PC-9 (cell line): ENCODE data around the gene VAV3. TPM values are rescaled to one million over a fixed set of nuclear protein-coding genes. Genes with fewer than 3 reads are reported as not detected.

ENCODE experiments used
- BruUV-seq: library from RNA; stranded (reverse); fragments of 400-500 nt; replicated peaks from 2 replicates; lab custom pipeline; 2021; lab: Mats Ljungman, UMichigan
- CTCF ChIA-PET: fragments of 300-600 bp; sonication (Branson Sonifier 250); formaldehyde crosslinking; loops from one replicate; lab custom pipeline; 2022; ENCODE audit warnings: antibody characterized with exemption; lab: Charles Lee
- POLR2A ChIA-PET: fragments of 300-600 bp; sonication (Branson Sonifier 250); formaldehyde crosslinking; loops from one replicate; lab custom pipeline; 2022; ENCODE audit warnings: antibody characterized with exemption; ENCODE audit not compliant: unreplicated experiment; lab: Charles Lee
- DNase-seq, 2 experiments: peaks; one replicate each; pipeline versions ENCODE4 v3.0.0 to v3.0.0-alpha.2; 2015 to 2022; ENCODE audit warnings: mixed read lengths in 1 of 2
- H2AFZ ChIP-seq: fragments of 200-600 bp; sonication (generic); 2 replicates; pipeline ENCODE4 v1.8.1; 2017; ENCODE audit warnings: antibody characterized with exemption
- H3F3A ChIP-seq: fragments of 200-600 bp; sonication (generic); 2 replicates; pipeline ENCODE4 v1.8.1; 2017; ENCODE audit warnings: antibody characterized with exemption, mild to moderate bottlenecking, low read depth; ENCODE audit not compliant: insufficient read depth
- H3K27ac ChIP-seq: fragments of 200-600 bp; sonication (generic); 2 replicates; pipeline ENCODE4 v1.6.1; 2016; ENCODE audit warnings: mixed run types
- H3K27me3 ChIP-seq: fragments of 200-600 bp; sonication (generic); 2 replicates; pipeline ENCODE4 v1.6.1; 2016; ENCODE audit warnings: low read depth, mixed run types; ENCODE audit not compliant: insufficient read depth
- H3K36me3 ChIP-seq: fragments of 200-600 bp; sonication (generic); 2 replicates; pipeline ENCODE4 v1.6.1; 2016; ENCODE audit warnings: low read depth, mixed run types
- H3K4me1 ChIP-seq: fragments of 200-600 bp; sonication (generic); replicated peaks from 2 replicates; pipeline ENCODE4 v1.6.1; 2016; ENCODE audit warnings: mixed run types; ENCODE audit not compliant: insufficient read depth
- H3K4me2 ChIP-seq: fragments of 200-600 bp; sonication (generic); 2 replicates; pipeline ENCODE4 v1.6.1; 2017; ENCODE audit warnings: mixed run types
- H3K4me3 ChIP-seq: fragments of 200-600 bp; sonication (generic); 2 replicates; pipeline ENCODE4 v1.6.1; 2016; ENCODE audit warnings: mixed run types
- H3K79me2 ChIP-seq: fragments of 200-600 bp; sonication (generic); 2 replicates; pipeline ENCODE4 v1.6.1; 2017; ENCODE audit warnings: low read depth, mixed run types
- H3K9me2 ChIP-seq: fragments of 200-600 bp; sonication (generic); 2 replicates; pipeline ENCODE4 v1.8.1; 2017; ENCODE audit warnings: mild to moderate bottlenecking; ENCODE audit not compliant: insufficient read depth
- H3K9me3 ChIP-seq: fragments of 200-600 bp; sonication (generic); 2 replicates; pipeline ENCODE4 v1.8.1; 2016; ENCODE audit warnings: low read depth; ENCODE audit not compliant: insufficient read depth
- H4K20me1 ChIP-seq: fragments of 200-600 bp; sonication (generic); 2 replicates; pipeline ENCODE4 v1.8.1; 2017; ENCODE audit not compliant: insufficient read depth
- CTCF ChIP-seq: fragments of 200-600 bp; sonication (generic); conservative IDR thresholded peaks from 2 replicates; pipeline ENCODE4 v1.6.1; 2017; ENCODE audit warnings: mixed run types, antibody characterized with exemption, mild to moderate bottlenecking, moderate library complexity
- EZH2 ChIP-seq: fragments of 200-600 bp; sonication (generic); IDR thresholded peaks from 2 replicates; pipeline ENCODE4 v1.8.0; 2017; ENCODE audit warnings: antibody characterized with exemption, low read depth
- intact Hi-C: fragments of 100-400 bp; cut with micrococcal nuclease; formaldehyde crosslinking; loops from one replicate; pipeline ENCODE4 v1.10.0; 2022; ENCODE audit not compliant: unreplicated experiment
- total RNA-seq: library from RNA; stranded (reverse); gene quantifications from 2 replicates; pipeline ENCODE4 v1.2.3, GENCODE V29; 2021

The VAV3 gene
- total RNA-seq, 1 experiment from 2014 or later, result 1.7 TPM

GRCh38 chr1:107833061-107833460, 131.9 kb downstream of the VAV3 start:
- ChIA-PET CTCF (no interaction called here), POLR2A (no interaction called here)
- no TSS peak for BruUV-seq

GRCh38 chr1:107831921-107832320, 133.1 kb downstream of the VAV3 start:
- no peak overlapping the region for H3K4me2 ChIP-seq
- intact Hi-C loops, result no loop called here
- TF ChIP-seq CTCF (no peak), EZH2 (no peak)

More at GRCh38 chr1:107833061-107833460, 131.9 kb downstream of the VAV3 start:
- Histone ChIP-seq H3K9me2 (no peaks in the 10 kb centered on the region; the same call in 1 of the 2 replicates), H3K36me3 (no peaks in the 10 kb centered on the region), H4K20me1 (no peaks in the 10 kb centered on the region), H3K4me3 (no peak overlapping the region), H3K79me2 (no peaks in the 10 kb centered on the region), H3K27me3 (no peaks in the 10 kb centered on the region), H3K4me1 (no peaks in the 10 kb centered on the region), H3K4me2 (no peak overlapping the region), H3K27ac (no peak overlapping the region), H2AFZ (no peak overlapping the region), H3K9me3 (no peaks in the 10 kb centered on the region), H3F3A (no peaks in the 10 kb centered on the region; the same call in 1 of the 2 replicates)
- no peak for DNase-seq
- TF ChIP-seq EZH2, result no peak
- no peak for TF ChIP-seq CTCF
- intact Hi-C loops, result no loop called here

GRCh38 chr1:107830526-107830925, 134.5 kb downstream of the VAV3 start:
- H2AFZ ChIP-seq, result no peak overlapping the region
- no peak overlapping the region for H3K27ac ChIP-seq
- no peaks in the 10 kb centered on the region for H4K20me1 ChIP-seq
- CTCF ChIA-PET, result no interaction called here
- no peak for TF ChIP-seq EZH2
- no peak for TF ChIP-seq CTCF
- no TSS peak for BruUV-seq
- intact Hi-C loops, result no loop called here
- H3K4me3 ChIP-seq, result no peak overlapping the region
- H3K9me2 ChIP-seq, result no peaks in the 10 kb centered on the region
- POLR2A ChIA-PET, result no interaction called here
- H3F3A ChIP-seq, result no peaks in the 10 kb centered on the region; the same call in 1 of the 2 replicates
- H3K4me1 ChIP-seq, result no peaks in the 10 kb centered on the region
- no peaks in the 10 kb centered on the region for H3K79me2 ChIP-seq
- no peaks in the 10 kb centered on the region for H3K27me3 ChIP-seq
- H3K9me3 ChIP-seq, result no peaks in the 10 kb centered on the region
- H3K36me3 ChIP-seq, result no peaks in the 10 kb centered on the region
- DNase-seq, result no peak
- H3K4me2 ChIP-seq, result no peak overlapping the region

More at GRCh38 chr1:107831921-107832320, 133.1 kb downstream of the VAV3 start:
- no peak overlapping the region for H3K4me3 ChIP-seq
- no peaks in the 10 kb centered on the region for H3K4me1 ChIP-seq
- H4K20me1 ChIP-seq, result no peaks in the 10 kb centered on the region
- POLR2A ChIA-PET, result no interaction called here
- no peak for DNase-seq
- H3K36me3 ChIP-seq, result no peaks in the 10 kb centered on the region
- H3F3A ChIP-seq, result no peaks in the 10 kb centered on the region; the same call in 1 of the 2 replicates
- H3K79me2 ChIP-seq, result no peaks in the 10 kb centered on the region
- BruUV-seq, result no TSS peak
- no peak overlapping the region for H3K27ac ChIP-seq
- CTCF ChIA-PET, result no interaction called here
- H3K27me3 ChIP-seq, result no peaks in the 10 kb centered on the region
- H3K9me3 ChIP-seq, result no peaks in the 10 kb centered on the region
- H3K9me2 ChIP-seq, result no peaks in the 10 kb centered on the region
- no peak overlapping the region for H2AFZ ChIP-seq
